HG03439 (cell line): Measurements from ENCODE around the gene TOR2A.

Experiments used
- ATAC-seq: cut with Tn5 transposase; IDR thresholded peaks from one replicate; pipeline ENCODE4 v1.9.1; 2021; ENCODE audit warnings: mild to moderate bottlenecking, moderate library complexity; ENCODE audit not compliant: unreplicated experiment

TOR2A gene

GRCh38 chr9:127700594-127701255 lies 34.4 kb downstream of the TOR2A start:
- ATAC-seq, result no peak

- ATAC-seq, result no peak
Observed at GRCh38 chr9:127700140-127700539, 35.0 kb downstream of the TOR2A start.

- ATAC-seq, result peak; percentile 67
Observed at GRCh38 chr9:127698985-127699670, 36.0 kb downstream of the TOR2A start.

GRCh38 chr9:127698386-127698785 lies 36.7 kb downstream of the TOR2A start:
- ATAC-seq, result no peak

- ATAC-seq, result no peak
Observed at GRCh38 chr9:127697575-127697974, 37.5 kb downstream of the TOR2A start.

GRCh38 chr9:127694890-127695720 lies 40.0 kb downstream of the TOR2A start:
- ATAC-seq, result no peak

GRCh38 chr9:127693697-127694096 lies 41.4 kb downstream of the TOR2A start:
- ATAC-seq, result no peak

GRCh38 chr9:127693143-127693542 lies 42.0 kb downstream of the TOR2A start:
- ATAC-seq, result no peak

GRCh38 chr9:127692071-127692470 lies 43.0 kb downstream of the TOR2A start:
- ATAC-seq, result no peak

GRCh38 chr9:127690735-127691134 lies 44.4 kb downstream of the TOR2A start:
- ATAC-seq, result no peak

- no peak for ATAC-seq
Observed at GRCh38 chr9:127689329-127690000, 45.6 kb downstream of the TOR2A start.

- no peak for ATAC-seq
Observed at GRCh38 chr9:127686461-127687393, 48.4 kb downstream of the TOR2A start.

GRCh38 chr9:127684576-127684975 lies 50.5 kb downstream of the TOR2A start:
- ATAC-seq, result no peak

- ATAC-seq, result no peak
Observed at GRCh38 chr9:127683723-127684122, 51.4 kb downstream of the TOR2A start.

- no peak for ATAC-seq
Observed at GRCh38 chr9:127682351-127683136, 52.5 kb downstream of the TOR2A start.
